HepG2 (cell line): ENCODE results near the gene ANKRD29. TPM values are rescaled to one million over a fixed set of nuclear protein-coding genes. Genes with fewer than 3 reads are reported as not detected.

ENCODE experiments used
- AKAP8 ChIP-seq: sonication (generic); formaldehyde crosslinking; IDR thresholded peaks from 2 replicates; pipeline ENCODE4 v1.5.1; 2020; ENCODE audit warnings: mild to moderate bottlenecking, missing genetic modification reagents
- ELF1 ChIP-seq: sonication (generic); formaldehyde crosslinking; IDR thresholded peaks from 2 replicates; pipeline ENCODE4 v1.4.0; 2020; ENCODE audit warnings: missing genetic modification reagents
- FOXP1 ChIP-seq, 2 experiments: fragments of 450-650 bp in 1 of 2; IDR thresholded peaks; 2 replicates each; pipeline ENCODE4 v1.6.1; 2017 to 2018; ENCODE audit warnings: antibody characterized with exemption in 1 of 2
- KAT7 ChIP-seq: IDR thresholded peaks from 2 replicates; pipeline ENCODE4 v1.6.1; 2018; ENCODE audit warnings: borderline replicate concordance, missing compliant biosample characterization
- KDM2A ChIP-seq: sonication (generic); formaldehyde crosslinking; IDR thresholded peaks from 2 replicates; pipeline ENCODE4 v1.4.0; 2020; ENCODE audit warnings: low read depth, missing genetic modification reagents, borderline replicate concordance
- POLR2AphosphoS2 ChIP-seq: IDR thresholded peaks from 2 replicates; pipeline ENCODE4 v1.6.1; 2011; ENCODE audit warnings: low read depth, low read length, improper control_type of control experiment
- SMAD1 ChIP-seq: sonication (generic); formaldehyde crosslinking; IDR thresholded peaks from 2 replicates; pipeline ENCODE4 v1.4.0; 2020; ENCODE audit warnings: missing genetic modification reagents, low read depth, mild to moderate bottlenecking, borderline replicate concordance
- SRSF9 ChIP-seq: fragments of 200-400 bp; formaldehyde crosslinking; IDR thresholded peaks from 2 replicates; pipeline ENCODE4 v1.6.1; 2018; ENCODE audit warnings: borderline replicate concordance, mild to moderate bottlenecking, low read depth, low read length; ENCODE audit not compliant: insufficient read depth, poor library complexity, severe bottlenecking
- ZC3H13 ChIP-seq: sonication (generic); formaldehyde crosslinking; IDR thresholded peaks from 2 replicates; pipeline ENCODE4 v1.8.1; 2023; ENCODE audit warnings: mild to moderate bottlenecking, missing genetic modification reagents, moderate library complexity
- ZNF143 ChIP-seq: sonication (generic); formaldehyde crosslinking; IDR thresholded peaks from 2 replicates; pipeline ENCODE4 v1.4.0; 2020; ENCODE audit warnings: missing genetic modification reagents
- ZNF180 ChIP-seq: sonication (generic); formaldehyde crosslinking; IDR thresholded peaks from 2 replicates; pipeline ENCODE4 v1.4.0; 2020; ENCODE audit warnings: low read depth, missing genetic modification reagents, borderline replicate concordance
- ZNF354B ChIP-seq: sonication (generic); formaldehyde crosslinking; IDR thresholded peaks from 2 replicates; pipeline ENCODE4 v1.8.0; 2022; ENCODE audit warnings: mild to moderate bottlenecking, missing genetic modification reagents
- ZNF460 ChIP-seq: sonication (generic); formaldehyde crosslinking; IDR thresholded peaks from 2 replicates; pipeline ENCODE4 v1.5.1; 2020; ENCODE audit warnings: missing genetic modification reagents, mild to moderate bottlenecking, borderline replicate concordance
- ZNF567 ChIP-seq: sonication (generic); formaldehyde crosslinking; IDR thresholded peaks from 2 replicates; pipeline ENCODE4 v1.8.1; 2023; ENCODE audit warnings: mild to moderate bottlenecking, missing genetic modification reagents, borderline replicate concordance
- ZNF577 ChIP-seq: sonication (generic); formaldehyde crosslinking; IDR thresholded peaks from 2 replicates; pipeline ENCODE4 v1.4.0; 2020; ENCODE audit warnings: mild to moderate bottlenecking, low read depth, missing genetic modification reagents, borderline replicate concordance
- ZNF737 ChIP-seq: sonication (generic); formaldehyde crosslinking; IDR thresholded peaks from 2 replicates; pipeline ENCODE4 v1.5.0; 2020; ENCODE audit warnings: missing genetic modification reagents, mild to moderate bottlenecking, borderline replicate concordance
- polyA plus RNA-seq, 8 experiments: library from polyadenylated mRNA; depleted of rRNA in 3 of 8; stranded (reverse) in 7 of 8; unstranded in 1 of 8; fragments of >200 nt; fragmentation: Illumina TruSeq in 4 of 8; extraction: Trizol in 4 of 8; gene quantifications; 2 replicates each; pipeline versions ENCODE4 v1.2.1 to v1.2.3, GENCODE V29; 2011 to 2016; ENCODE audit warnings: low read depth in 4 of 8, missing spikeins in 1 of 8, mixed read lengths in 1 of 8; ENCODE audit not compliant: insufficient read depth in 1 of 8
- total RNA-seq, 5 experiments: library from RNA; depleted of rRNA; stranded (reverse); fragments of >200 nt; fragmentation: Illumina TruSeq; extraction: Trizol; gene quantifications; 2 replicates each; pipeline ENCODE4 v1.2.3, GENCODE V29; 2016; ENCODE audit warnings: low read depth in 1 of 5
- TF ChIP-seq, protein P1 (sequence below): IDR thresholded peaks from 2 replicates; pipeline ENCODE4 v1.6.1; 2016
- TF ChIP-seq, protein P2 (sequence below), 2 experiments: IDR thresholded peaks; 2 replicates each; pipeline ENCODE4 v1.6.1; 2011 to 2012; ENCODE audit warnings: low read length in 2 of 2, borderline replicate concordance in 1 of 2, low read depth in 1 of 2, mild to moderate bottlenecking in 1 of 2, moderate library complexity in 1 of 2
- TF ChIP-seq, protein P3 (sequence below): IDR thresholded peaks from 2 replicates; pipeline ENCODE4 v1.6.1; 2018; ENCODE audit warnings: missing genetic modification reagents, mild to moderate bottlenecking, missing compliant biosample characterization
- TF ChIP-seq, protein P4 (sequence below): sonication (generic); formaldehyde crosslinking; IDR thresholded peaks from 2 replicates; pipeline ENCODE4 v1.4.0; 2020; ENCODE audit warnings: missing genetic modification reagents

The ANKRD29 gene
- total and polyA plus RNA-seq, 2 of the 13 experiments (the other 11 are each of a cell fraction or from before 2014, with no cell fraction given): not detected

DNA sequence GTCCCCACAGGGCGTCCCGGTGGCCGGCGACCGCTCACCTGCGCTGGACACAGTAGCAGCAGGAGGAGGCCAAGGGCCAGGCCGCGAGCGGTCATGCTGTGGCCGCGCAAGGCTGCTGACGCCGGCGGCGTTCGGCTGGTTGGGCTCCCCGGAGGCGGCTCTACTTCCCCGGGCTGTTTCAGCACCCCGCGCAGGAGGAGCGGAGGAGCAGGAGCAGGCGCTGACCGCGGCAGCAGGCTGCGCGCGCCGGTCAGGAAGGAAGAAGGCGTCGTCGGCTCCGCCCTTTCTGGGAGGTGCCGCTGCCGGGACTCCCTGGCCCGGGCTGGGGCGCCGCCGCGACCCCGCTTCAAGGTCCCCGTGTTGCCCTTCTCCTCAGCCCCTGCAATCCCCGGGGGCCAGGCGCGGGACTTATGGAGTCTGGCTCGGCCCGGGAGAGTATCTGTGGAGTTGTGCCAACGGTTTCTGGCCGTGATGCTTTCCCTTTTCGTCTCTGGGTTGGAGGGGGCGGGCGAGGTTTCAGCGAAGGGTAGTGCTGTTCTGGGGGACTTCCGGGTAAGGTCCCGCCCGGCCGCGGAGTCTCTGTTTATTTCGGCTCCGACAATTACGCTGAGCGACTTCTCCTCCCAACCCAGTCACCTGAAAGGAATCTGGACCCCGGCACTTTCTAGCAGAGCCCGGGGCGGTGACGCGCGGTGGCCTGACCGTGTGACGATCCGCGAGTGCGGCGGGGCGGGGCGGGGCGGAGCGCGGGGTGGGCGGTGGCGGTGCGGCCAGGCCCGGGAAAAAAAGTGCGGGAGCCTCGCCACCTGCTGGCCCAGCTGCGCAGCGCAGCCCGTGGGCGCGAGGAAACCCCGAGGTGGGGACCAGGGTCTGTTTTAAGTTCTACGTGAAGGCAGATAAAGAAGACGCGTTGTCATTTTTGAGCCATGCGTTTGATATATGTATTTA is 76.2 kb downstream of the ANKRD29 start, which contains the start of gene NPC1 (continued):
- TF ChIP-seq ZNF180 (CRISPR knock-in tag): no peak
- TF ChIP-seq, protein P1, sequence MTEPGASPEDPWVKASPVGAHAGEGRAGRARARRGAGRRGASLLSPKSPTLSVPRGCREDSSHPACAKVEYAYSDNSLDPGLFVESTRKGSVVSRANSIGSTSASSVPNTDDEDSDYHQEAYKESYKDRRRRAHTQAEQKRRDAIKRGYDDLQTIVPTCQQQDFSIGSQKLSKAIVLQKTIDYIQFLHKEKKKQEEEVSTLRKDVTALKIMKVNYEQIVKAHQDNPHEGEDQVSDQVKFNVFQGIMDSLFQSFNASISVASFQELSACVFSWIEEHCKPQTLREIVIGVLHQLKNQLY (CRISPR knock-in tag): no peak
- TF ChIP-seq KAT7 (CRISPR knock-in tag): no peak
- no peak for TF ChIP-seq ZC3H13
- TF ChIP-seq SRSF9: no peak
- no peak for TF ChIP-seq ZNF354B
- TF ChIP-seq POLR2AphosphoS2: no peak
- peak; percentile 82 for TF ChIP-seq ZNF567 (CRISPR knock-in tag)
- TF ChIP-seq, protein P2, sequence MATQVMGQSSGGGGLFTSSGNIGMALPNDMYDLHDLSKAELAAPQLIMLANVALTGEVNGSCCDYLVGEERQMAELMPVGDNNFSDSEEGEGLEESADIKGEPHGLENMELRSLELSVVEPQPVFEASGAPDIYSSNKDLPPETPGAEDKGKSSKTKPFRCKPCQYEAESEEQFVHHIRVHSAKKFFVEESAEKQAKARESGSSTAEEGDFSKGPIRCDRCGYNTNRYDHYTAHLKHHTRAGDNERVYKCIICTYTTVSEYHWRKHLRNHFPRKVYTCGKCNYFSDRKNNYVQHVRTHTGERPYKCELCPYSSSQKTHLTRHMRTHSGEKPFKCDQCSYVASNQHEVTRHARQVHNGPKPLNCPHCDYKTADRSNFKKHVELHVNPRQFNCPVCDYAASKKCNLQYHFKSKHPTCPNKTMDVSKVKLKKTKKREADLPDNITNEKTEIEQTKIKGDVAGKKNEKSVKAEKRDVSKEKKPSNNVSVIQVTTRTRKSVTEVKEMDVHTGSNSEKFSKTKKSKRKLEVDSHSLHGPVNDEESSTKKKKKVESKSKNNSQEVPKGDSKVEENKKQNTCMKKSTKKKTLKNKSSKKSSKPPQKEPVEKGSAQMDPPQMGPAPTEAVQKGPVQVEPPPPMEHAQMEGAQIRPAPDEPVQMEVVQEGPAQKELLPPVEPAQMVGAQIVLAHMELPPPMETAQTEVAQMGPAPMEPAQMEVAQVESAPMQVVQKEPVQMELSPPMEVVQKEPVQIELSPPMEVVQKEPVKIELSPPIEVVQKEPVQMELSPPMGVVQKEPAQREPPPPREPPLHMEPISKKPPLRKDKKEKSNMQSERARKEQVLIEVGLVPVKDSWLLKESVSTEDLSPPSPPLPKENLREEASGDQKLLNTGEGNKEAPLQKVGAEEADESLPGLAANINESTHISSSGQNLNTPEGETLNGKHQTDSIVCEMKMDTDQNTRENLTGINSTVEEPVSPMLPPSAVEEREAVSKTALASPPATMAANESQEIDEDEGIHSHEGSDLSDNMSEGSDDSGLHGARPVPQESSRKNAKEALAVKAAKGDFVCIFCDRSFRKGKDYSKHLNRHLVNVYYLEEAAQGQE (IDR thresholded peaks at IDR 0.05; ENCODE audit: borderline replicate concordance in 1 of 2, low read depth in 1 of 2, low read length in 2 of 2): 0 out of 4 replicates have a peak, but pooled peaks of 1 of the 2 experiments have one; percentile 16
- TF ChIP-seq ZNF460 (CRISPR knock-in tag): no peak
- TF ChIP-seq, protein P3, sequence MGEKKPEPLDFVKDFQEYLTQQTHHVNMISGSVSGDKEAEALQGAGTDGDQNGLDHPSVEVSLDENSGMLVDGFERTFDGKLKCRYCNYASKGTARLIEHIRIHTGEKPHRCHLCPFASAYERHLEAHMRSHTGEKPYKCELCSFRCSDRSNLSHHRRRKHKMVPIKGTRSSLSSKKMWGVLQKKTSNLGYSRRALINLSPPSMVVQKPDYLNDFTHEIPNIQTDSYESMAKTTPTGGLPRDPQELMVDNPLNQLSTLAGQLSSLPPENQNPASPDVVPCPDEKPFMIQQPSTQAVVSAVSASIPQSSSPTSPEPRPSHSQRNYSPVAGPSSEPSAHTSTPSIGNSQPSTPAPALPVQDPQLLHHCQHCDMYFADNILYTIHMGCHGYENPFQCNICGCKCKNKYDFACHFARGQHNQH (CRISPR knock-in tag): peak; percentile 47; the same call in 1 of the 2 replicates
- no peak for TF ChIP-seq SMAD1
- TF ChIP-seq ZNF577 (CRISPR knock-in tag): no peak
- TF ChIP-seq ZNF143 (CRISPR knock-in tag): no peak
- TF ChIP-seq, protein P4, sequence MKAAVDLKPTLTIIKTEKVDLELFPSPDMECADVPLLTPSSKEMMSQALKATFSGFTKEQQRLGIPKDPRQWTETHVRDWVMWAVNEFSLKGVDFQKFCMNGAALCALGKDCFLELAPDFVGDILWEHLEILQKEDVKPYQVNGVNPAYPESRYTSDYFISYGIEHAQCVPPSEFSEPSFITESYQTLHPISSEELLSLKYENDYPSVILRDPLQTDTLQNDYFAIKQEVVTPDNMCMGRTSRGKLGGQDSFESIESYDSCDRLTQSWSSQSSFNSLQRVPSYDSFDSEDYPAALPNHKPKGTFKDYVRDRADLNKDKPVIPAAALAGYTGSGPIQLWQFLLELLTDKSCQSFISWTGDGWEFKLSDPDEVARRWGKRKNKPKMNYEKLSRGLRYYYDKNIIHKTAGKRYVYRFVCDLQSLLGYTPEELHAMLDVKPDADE: 0 out of 2 replicates have a peak, but pooled peaks have one; percentile 21
- TF ChIP-seq ZNF737 (CRISPR knock-in tag): 0 out of 2 replicates have a peak, but pooled peaks have one; percentile 31
- peak; percentile 76; the same call in 1 of the 2 replicates for TF ChIP-seq KDM2A (CRISPR knock-in tag)
- TF ChIP-seq FOXP1 (IDR thresholded peaks at IDR 0.05): no peak
- no peak for TF ChIP-seq FOXP1 (CRISPR knock-in tag; IDR thresholded peaks at IDR 0.05)
- TF ChIP-seq AKAP8: no peak
- TF ChIP-seq ELF1 (CRISPR knock-in tag): peak; percentile 93
